Measurements from ENCODE around the gene ZER1.
A peak's percentile ranks its signal among the peaks of the same experiment; 100 is the strongest.

ZER1 gene

GRCh38 chr9:128771745-128772519, at the start of gene ZER1:
ZER1 (minus strand) TSS chr9:128771927; CDS start chr9:128755565, 16,362 bp downstream.
- peak within 1 kb of the TSS; percentile 96 for H3K4me3 ChIP-seq (replicated peaks; ENCODE audit: low read depth, low read length)
- TF ChIP-seq CTCF (IDR thresholded peaks at IDR 0.05; ENCODE audit: low read length, missing control alignments), result no peak
- peak; percentile 89 for DNase-seq (ENCODE audit: low read depth)

GRCh38 chr9:128820665-128821583, 49.2 kb upstream of the ZER1 start:
- no peak for TF ChIP-seq CTCF (IDR thresholded peaks at IDR 0.05; ENCODE audit: low read length, missing control alignments)
- H3K4me3 ChIP-seq (replicated peaks; ENCODE audit: low read depth, low read length), result no peak overlapping the region
- no peak for DNase-seq (ENCODE audit: low read depth)

GRCh38 chr9:128819716-128820664, 48.3 kb upstream of the ZER1 start:
- peak overlapping the region; percentile 65 for H3K4me3 ChIP-seq (replicated peaks; ENCODE audit: low read depth, low read length)
- peak; percentile 64 for DNase-seq (ENCODE audit: low read depth)
- no peak for TF ChIP-seq CTCF (IDR thresholded peaks at IDR 0.05; ENCODE audit: low read length, missing control alignments)

GRCh38 chr9:128818839-128819715, 47.4 kb upstream of the ZER1 start:
- H3K4me3 ChIP-seq (replicated peaks; ENCODE audit: low read depth, low read length), result peak overlapping the region; percentile 65
- DNase-seq (ENCODE audit: low read depth), result no peak
- no peak for TF ChIP-seq CTCF (IDR thresholded peaks at IDR 0.05; ENCODE audit: low read length, missing control alignments)

- peak within 1 kb of the TSS; percentile 65 for H3K4me3 ChIP-seq (replicated peaks; ENCODE audit: low read depth, low read length)
- peak; percentile 96 for DNase-seq (ENCODE audit: low read depth)
- TF ChIP-seq CTCF (IDR thresholded peaks at IDR 0.05; ENCODE audit: low read length, missing control alignments), result peak; percentile 90
Measured at GRCh38 chr9:128818099-128818838, 46.5 kb upstream of the ZER1 start, which contains the start of gene ENDOG. ENDOG (plus strand) TSS chr9:128818500; CDS start chr9:128818685, 185 bp downstream.
